K562 (cell line): ENCODE data around the gene PTBP3. TPM values are rescaled to one million over a fixed set of nuclear protein-coding genes. Genes with fewer than 3 reads are reported as not detected.

ENCODE experiments used
- DNMT1 ChIP-seq: fragments of 450-650 bp; IDR thresholded peaks from 2 replicates; pipeline ENCODE4 v1.6.1; 2016; ENCODE audit warnings: antibody characterized with exemption, mild to moderate bottlenecking
- FOSL1 ChIP-seq: fragments of 200-800 bp; sonication (Bioruptor generic); conservative IDR thresholded peaks from 2 replicates; pipeline ENCODE4 v1.6.1; 2016; ENCODE audit warnings: missing genetic modification characterization, missing compliant biosample characterization
- HDAC3 ChIP-seq: fragments of 450-650 bp; IDR thresholded peaks from 2 replicates; pipeline ENCODE4 v1.6.1; 2018; ENCODE audit warnings: borderline replicate concordance, mild to moderate bottlenecking, moderate library complexity; ENCODE audit not compliant: partially characterized antibody
- MEIS2 ChIP-seq: fragments of 450-650 bp; IDR thresholded peaks from 2 replicates; pipeline ENCODE4 v1.6.1; 2014; ENCODE audit warnings: mild to moderate bottlenecking; ENCODE audit not compliant: partially characterized antibody
- NCOA6 ChIP-seq: fragments of 450-650 bp; IDR thresholded peaks from 2 replicates; pipeline ENCODE4 v1.6.1; 2017; ENCODE audit warnings: mild to moderate bottlenecking
- NR4A1 ChIP-seq, 2 experiments: fragments of 250-450 bp in 1 of 2; fragments of 450-650 bp in 1 of 2; sonication (Bioruptor Pico) in 1 of 2; IDR thresholded peaks; 2 replicates each; pipeline versions ENCODE4 v1.4.0 to v1.6.1; 2016 to 2020; ENCODE audit warnings: mild to moderate bottlenecking in 2 of 2, missing compliant biosample characterization in 1 of 2, missing genetic modification characterization in 1 of 2, moderate library complexity in 1 of 2
- POLR2AphosphoS5 ChIP-seq: IDR thresholded peaks from 2 replicates; pipeline ENCODE4 v1.6.1; 2011; ENCODE audit warnings: mild to moderate bottlenecking, low read depth, low read length, moderate library complexity; ENCODE audit not compliant: control insufficient read depth, insufficient read depth
- TAF1 ChIP-seq: IDR thresholded peaks from 2 replicates; pipeline ENCODE4 v1.6.1; 2011; ENCODE audit warnings: mild to moderate bottlenecking, low read length, moderate library complexity; ENCODE audit not compliant: insufficient read depth, control insufficient read depth, severe bottlenecking; ENCODE audit errors: extremely low read depth
- TCF7 ChIP-seq: sonication (generic); IDR thresholded peaks from 2 replicates; pipeline ENCODE4 v1.6.1; 2016; ENCODE audit warnings: antibody characterized with exemption, borderline replicate concordance
- YY1 ChIP-seq, 3 experiments: IDR thresholded peaks; 2 replicates each; pipeline ENCODE4 v1.6.1; 2011; ENCODE audit warnings: low read length in 2 of 3, mild to moderate bottlenecking in 2 of 3, moderate library complexity in 2 of 3, borderline replicate concordance in 1 of 3, control low read depth in 1 of 3, low read depth in 1 of 3; ENCODE audit not compliant: insufficient read depth in 3 of 3, insufficient replicate concordance in 2 of 3, control insufficient read depth in 1 of 3, insufficient read length in 1 of 3; ENCODE audit errors: extremely low read depth in 1 of 3
- ZEB2 ChIP-seq: fragments of 450-650 bp; IDR thresholded peaks from 2 replicates; pipeline ENCODE4 v1.6.1; 2016
- ZNF384 ChIP-seq: IDR thresholded peaks from 2 replicates; pipeline ENCODE4 v1.6.1; 2012; ENCODE audit warnings: low read depth, low read length, improper control_type of control experiment
- ZNF584 ChIP-seq: fragments of 200-800 bp; sonication (Bioruptor generic); IDR thresholded peaks from 2 replicates; pipeline ENCODE4 v1.6.1; 2016; ENCODE audit warnings: low read depth, mild to moderate bottlenecking, missing genetic modification characterization, missing compliant biosample characterization
- ZNF609 ChIP-seq: sonication (generic); formaldehyde crosslinking; IDR thresholded peaks from 2 replicates; pipeline ENCODE4 v1.8.1; 2023; ENCODE audit warnings: missing genetic modification reagents, mild to moderate bottlenecking, borderline replicate concordance
- polyA plus RNA-seq, 8 experiments: library from polyadenylated mRNA; depleted of rRNA in 4 of 8; stranded (reverse) in 5 of 8; unstranded in 3 of 8; fragments of >200 nt; fragmentation: Nextera tagmentation in 2 of 8; fragmentation: Illumina TruSeq in 1 of 8; extraction: Ambion mirVana in 2 of 8; extraction: Trizol in 1 of 8; gene quantifications; 2 replicates each; pipeline versions ENCODE4 v1.2.1 to v1.2.3, GENCODE V29; 2011 to 2014; ENCODE audit warnings: inconsistent platforms in 1 of 8, missing spikeins in 1 of 8
- total RNA-seq, 7 experiments: library from RNA; depleted of rRNA in 6 of 7; stranded (reverse); fragments of >200 nt in 6 of 7; fragmentation: Illumina TruSeq in 2 of 7; extraction: Trizol in 2 of 7; gene quantifications; 2 replicates each; pipeline versions ENCODE4 v1.2.1 to v1.2.3, GENCODE V29; 2011 to 2021; ENCODE audit warnings: low replicate concordance in 1 of 7
- TF ChIP-seq, protein P1 (sequence below): fragments of 200-800 bp; sonication (Bioruptor generic); IDR thresholded peaks from 2 replicates; pipeline ENCODE4 v1.6.1; 2017; ENCODE audit warnings: missing genetic modification characterization, missing compliant biosample characterization
- TF ChIP-seq, protein P2 (sequence below): sonication (generic); formaldehyde crosslinking; IDR thresholded peaks from 2 replicates; pipeline ENCODE4 v1.8.1; 2023; ENCODE audit warnings: mild to moderate bottlenecking, missing genetic modification reagents

PTBP3 gene
- total and polyA plus RNA-seq, 9 of the 15 experiments (the other 6 are each of a cell fraction or from before 2014, with no cell fraction given): 22.4 to 132 (median 68.0) TPM

DNA sequence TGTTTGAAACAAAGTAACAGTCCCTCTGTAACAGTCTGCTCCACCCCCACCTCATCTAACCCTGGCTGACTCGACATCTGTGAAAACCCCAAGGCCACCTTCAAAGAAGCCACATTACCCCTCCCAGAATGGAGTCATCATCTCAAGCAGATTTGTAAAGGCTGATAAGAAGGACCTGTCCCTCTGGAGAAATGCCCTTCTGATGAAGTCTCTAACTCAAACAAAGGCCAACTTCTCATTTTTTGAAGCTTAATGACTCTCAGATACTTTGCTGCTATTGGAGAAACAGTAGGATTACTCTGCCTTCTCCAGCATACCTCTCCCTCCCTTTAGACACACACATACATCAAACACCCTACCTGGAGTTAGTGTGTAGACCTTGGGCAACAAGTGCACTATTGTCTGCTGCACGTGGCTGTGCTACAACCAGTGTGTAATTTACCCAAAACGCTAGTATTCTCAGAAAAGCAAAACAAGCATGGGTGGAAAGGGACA, 153.0 kb downstream of the PTBP3 start (continued):
- TF ChIP-seq, protein P1, sequence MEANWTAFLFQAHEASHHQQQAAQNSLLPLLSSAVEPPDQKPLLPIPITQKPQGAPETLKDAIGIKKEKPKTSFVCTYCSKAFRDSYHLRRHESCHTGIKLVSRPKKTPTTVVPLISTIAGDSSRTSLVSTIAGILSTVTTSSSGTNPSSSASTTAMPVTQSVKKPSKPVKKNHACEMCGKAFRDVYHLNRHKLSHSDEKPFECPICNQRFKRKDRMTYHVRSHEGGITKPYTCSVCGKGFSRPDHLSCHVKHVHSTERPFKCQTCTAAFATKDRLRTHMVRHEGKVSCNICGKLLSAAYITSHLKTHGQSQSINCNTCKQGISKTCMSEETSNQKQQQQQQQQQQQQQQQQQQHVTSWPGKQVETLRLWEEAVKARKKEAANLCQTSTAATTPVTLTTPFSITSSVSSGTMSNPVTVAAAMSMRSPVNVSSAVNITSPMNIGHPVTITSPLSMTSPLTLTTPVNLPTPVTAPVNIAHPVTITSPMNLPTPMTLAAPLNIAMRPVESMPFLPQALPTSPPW (CRISPR knock-in tag): peak; percentile 51; the same call in 1 of the 2 replicates
- TF ChIP-seq TAF1 (peak; percentile 45), HDAC3 (no peak), ZEB2 (peak; percentile 75), DNMT1 (no peak), NCOA6 (no peak), MEIS2 (peak; percentile 53), ZNF609 (CRISPR knock-in tag) (no peak), TCF7 (peak; percentile 86), FOSL1 (tag) (peak; percentile 82), ZNF584 (CRISPR knock-in tag) (peak; percentile 61), NR4A1 (CRISPR knock-in tag; IDR thresholded peaks at IDR 0.05) (no peak), NR4A1 (tag; IDR thresholded peaks at IDR 0.05) (peak; percentile 91), POLR2AphosphoS5 (peak; percentile 31; the same call in 1 of the 2 replicates), YY1 (IDR thresholded peaks at IDR 0.05; ENCODE audit: borderline replicate concordance in 1 of 3, control insufficient read depth in 1 of 3, extremely low read depth in 1 of 3, insufficient read depth in 3 of 3, insufficient read length in 1 of 3, insufficient replicate concordance in 2 of 3, low read depth in 1 of 3, low read length in 2 of 3) (peak in 1 of 3 experiments; percentile 48), ZNF384 (no peak)
- TF ChIP-seq, protein P2, sequence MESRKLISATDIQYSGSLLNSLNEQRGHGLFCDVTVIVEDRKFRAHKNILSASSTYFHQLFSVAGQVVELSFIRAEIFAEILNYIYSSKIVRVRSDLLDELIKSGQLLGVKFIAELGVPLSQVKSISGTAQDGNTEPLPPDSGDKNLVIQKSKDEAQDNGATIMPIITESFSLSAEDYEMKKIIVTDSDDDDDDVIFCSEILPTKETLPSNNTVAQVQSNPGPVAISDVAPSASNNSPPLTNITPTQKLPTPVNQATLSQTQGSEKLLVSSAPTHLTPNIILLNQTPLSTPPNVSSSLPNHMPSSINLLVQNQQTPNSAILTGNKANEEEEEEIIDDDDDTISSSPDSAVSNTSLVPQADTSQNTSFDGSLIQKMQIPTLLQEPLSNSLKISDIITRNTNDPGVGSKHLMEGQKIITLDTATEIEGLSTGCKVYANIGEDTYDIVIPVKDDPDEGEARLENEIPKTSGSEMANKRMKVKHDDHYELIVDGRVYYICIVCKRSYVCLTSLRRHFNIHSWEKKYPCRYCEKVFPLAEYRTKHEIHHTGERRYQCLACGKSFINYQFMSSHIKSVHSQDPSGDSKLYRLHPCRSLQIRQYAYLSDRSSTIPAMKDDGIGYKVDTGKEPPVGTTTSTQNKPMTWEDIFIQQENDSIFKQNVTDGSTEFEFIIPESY (CRISPR knock-in tag): 0 out of 2 replicates have a peak, but pooled peaks have one; percentile 30
